Eye (tissue), 1 donor: ENCODE measurements around the gene TPMT.
"Not testable (repeated sequence)": the region's sequence is repeated elsewhere in the genome, so short reads cannot be mapped to it uniquely, and the experiment has no call there.

Experiments used
- DNase-seq: peaks from one replicate; pipeline ENCODE4 v3.0.0-alpha.2; 2015

Gene TPMT

GRCh38 chr6:18155150-18155863 is 430 bp upstream of the TPMT start, which contains the start of gene KDM1B:
Gene KDM1B (plus strand): TSS chr6:18155422. CDS start chr6:18159896, 4,474 bp downstream.
- peak; percentile 99 for DNase-seq

DNA sequence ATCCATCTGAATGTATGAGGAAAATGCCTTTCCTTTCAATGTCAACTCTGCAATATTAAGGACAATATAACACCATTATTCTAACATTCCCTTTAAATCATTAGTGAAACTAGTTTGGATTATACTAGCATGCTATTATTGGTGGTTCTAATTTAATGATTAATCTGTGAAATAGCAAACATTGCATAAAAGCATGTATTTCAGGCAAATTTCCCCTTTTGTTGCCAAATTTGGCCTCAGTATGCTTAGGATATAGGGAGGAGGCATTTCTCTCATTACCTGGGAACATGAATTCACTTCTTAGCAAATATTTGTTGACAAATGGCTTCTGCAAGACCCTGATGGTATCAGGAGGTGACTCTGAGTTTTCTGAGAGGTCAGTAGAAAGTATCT is 1.6 kb downstream of the TPMT start:
- DNase-seq, result no peak

DNA sequence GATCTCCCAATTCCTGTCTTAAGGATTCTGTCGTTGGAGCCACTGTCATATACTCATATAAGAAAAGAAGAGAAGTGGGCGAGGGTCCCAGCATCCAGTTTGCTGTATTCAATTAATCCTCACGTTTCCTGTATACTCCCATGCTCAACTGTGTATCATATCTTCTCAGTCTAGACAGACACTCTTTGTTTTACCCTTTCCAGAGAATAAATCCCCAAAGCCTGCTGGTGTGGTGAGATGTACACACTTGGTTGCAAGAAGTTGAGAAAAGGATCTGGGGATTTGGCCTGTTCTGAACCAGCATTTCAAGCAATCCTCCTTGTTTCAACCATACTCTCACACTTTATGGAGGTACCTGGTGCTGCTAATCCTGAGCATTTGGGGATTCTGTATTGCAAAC is 3.1 kb downstream of the TPMT start:
- DNase-seq, result no peak

DNA sequence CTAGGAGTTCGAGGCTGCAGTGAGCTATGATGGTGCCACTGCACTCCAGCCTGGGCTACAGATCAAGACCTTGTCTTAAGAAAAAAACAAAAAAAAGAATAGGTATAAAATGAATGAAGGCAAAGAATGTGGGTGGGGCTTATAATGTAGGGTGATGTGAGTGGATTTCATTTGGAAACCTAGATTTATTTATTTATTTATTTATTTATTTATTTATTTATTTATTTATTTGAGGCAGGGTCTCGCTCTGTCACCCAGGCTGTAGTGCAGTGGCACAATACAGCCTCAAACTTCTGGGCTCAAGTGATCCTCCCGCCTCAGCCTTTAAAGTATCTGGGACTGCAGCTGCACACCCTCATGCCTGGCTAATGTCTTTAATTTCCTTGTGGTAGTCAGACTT is 3.5 kb downstream of the TPMT start:
- not testable (repeated sequence) for DNase-seq

- no peak for DNase-seq
Observed at GRCh38 chr6:18148304-18149025, 6.4 kb downstream of the TPMT start.

GRCh38 chr6:18147616-18148015 is 7.3 kb downstream of the TPMT start:
- no peak for DNase-seq

- DNase-seq, result no peak
Observed at GRCh38 chr6:18147160-18147559, 7.7 kb downstream of the TPMT start.

DNA sequence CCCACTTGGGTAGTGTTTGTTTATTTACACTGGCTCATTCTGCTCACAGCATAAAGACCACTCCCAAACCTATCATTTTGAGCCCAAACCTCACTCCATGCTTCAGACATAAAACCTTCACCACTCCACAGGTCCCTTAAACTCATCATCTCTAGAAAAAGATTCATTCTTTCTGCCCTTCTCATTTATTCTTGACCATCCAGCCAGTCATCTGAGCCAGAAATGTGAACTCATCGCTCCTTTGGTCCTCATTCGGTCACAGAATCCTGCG is 12.4 kb downstream of the TPMT start:
- DNase-seq, result no peak

GRCh38 chr6:18141805-18142590 is 12.9 kb downstream of the TPMT start:
- DNase-seq, result no peak

DNA sequence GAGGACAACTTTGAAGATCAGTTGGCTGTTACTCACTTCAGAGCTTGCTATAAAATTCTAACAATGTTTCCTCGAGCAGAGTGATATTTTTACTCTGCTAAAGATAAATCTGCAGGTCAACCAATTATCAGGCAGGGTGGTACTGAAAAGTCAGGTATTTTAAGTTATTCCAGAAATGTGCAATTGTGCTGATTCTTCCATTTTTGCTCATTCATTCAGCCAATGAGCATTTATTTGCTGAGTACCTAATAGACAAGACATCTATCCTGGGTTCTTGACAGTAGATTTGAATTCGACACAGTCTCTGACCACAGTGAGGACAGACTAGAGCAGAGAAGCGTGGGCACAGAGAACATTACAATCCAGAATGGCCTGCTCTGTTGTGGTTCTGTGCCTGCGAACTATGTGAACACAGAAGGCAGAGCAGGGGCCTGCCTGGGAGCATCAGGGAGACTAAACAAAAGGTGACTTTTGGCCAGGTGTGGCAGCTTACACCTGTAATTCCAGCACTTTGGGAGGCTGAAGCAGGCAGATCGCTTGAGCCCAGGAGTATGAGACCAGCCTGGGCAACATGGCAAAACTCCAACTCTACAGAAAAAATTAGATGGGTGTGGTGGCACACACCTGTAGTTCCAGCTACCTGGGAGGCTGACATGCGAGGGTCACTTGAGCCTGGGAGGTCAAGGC is 14.8 kb downstream of the TPMT start:
- no peak for DNase-seq

GRCh38 chr6:18138906-18139305 is 16.0 kb downstream of the TPMT start:
- no peak for DNase-seq

DNA sequence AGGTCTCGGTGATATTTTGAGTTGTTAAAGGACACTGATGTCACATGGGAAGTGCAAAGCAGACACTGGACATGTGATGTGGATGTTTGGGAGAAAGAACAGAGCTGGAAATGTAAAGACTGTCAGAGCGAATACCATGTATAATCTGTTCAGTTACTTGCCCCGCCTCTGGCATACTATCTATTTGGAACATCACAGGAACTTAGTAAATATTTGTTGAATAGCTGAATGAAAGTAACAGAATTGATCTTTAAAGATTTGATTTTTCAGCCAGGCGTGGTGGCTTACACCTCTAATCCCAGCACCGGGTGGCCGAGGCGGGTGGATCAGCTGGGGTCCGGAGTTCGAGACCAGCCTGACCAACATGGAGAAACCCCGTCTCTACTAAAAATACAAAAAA is 18.6 kb downstream of the TPMT start:
- no peak for DNase-seq

- DNase-seq, result no peak
Observed at GRCh38 chr6:18135171-18135570, 19.7 kb downstream of the TPMT start.

DNA sequence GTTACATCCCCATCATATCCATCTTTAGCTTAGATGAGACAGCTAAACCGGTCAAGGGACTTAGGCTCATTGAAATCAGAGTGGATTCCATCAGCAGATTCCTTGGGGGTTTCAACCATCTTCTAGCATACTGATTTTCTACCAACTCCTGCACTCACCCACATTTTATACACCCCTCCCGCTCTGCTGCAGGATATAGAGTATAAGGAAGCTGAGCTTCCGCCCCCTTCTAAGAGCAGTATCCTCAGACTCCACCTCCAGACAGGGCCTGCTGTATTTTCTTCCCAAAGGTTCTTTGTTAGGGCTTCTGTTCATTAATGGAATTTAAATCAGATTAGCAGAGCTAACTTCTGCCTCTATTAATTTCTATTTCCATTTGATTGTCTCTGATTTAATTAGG is 22.5 kb downstream of the TPMT start:
- DNase-seq, result no peak

DNA sequence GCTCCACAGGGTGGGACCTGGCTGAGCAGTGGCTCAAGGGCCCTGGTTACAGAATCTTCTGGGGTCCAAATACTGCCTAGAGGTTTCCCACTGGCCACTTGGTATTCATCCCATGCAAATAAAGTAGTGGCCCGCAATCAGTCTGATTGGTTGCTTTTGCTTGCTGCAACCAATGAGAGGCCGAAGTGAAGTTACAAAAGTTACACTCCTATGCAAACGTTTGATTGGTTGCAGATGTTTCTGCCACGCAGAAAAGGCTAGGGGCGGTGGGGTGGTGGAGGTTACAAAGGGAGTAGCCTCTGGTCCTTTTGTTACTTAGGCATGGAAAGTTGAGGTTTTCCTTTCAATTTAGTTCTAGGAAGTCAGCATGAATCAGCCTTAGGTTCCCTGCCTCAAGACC is 28.8 kb downstream of the TPMT start:
- DNase-seq, result no peak

- peak; percentile 95 for DNase-seq
Observed at GRCh38 chr6:18122128-18123093, 32.5 kb downstream of the TPMT start, which contains the start of gene NHLRC1. Gene NHLRC1 (minus strand): TSS chr6:18122677. CDS start chr6:18122606, 71 bp downstream.

GRCh38 chr6:18121580-18122127 is 33.2 kb downstream of the TPMT start:
- DNase-seq, result no peak

- DNase-seq, result no peak
Observed at GRCh38 chr6:18119236-18119635, 35.6 kb downstream of the TPMT start.

GRCh38 chr6:18118330-18118729 is 36.5 kb downstream of the TPMT start:
- no peak for DNase-seq

DNA sequence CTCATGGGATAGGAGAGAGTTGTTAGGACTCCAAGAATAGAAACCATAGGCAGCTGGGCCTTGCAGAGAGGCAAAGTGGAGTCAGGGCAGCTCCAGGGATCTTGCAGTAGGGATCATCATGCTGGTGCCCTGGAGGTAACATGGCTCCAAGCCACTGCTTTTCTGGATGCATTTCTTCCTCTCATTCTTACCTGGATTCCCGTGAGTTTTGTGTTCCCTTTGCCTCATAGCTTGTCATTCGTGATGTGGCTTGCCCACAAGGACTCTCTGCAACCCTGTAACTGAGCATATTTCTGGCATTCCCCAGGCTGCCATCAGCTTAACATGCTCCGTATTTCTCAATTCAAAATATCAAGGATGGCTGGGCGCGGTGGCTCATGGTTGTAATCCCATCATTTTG is 37.7 kb downstream of the TPMT start:
- DNase-seq, result no peak

- no peak for DNase-seq
Observed at GRCh38 chr6:18115356-18115755, 39.5 kb downstream of the TPMT start.

- no peak for DNase-seq
Observed at GRCh38 chr6:18110162-18110561, 44.7 kb downstream of the TPMT start.
